ENCODE measurements around the gene OSCP1.

The OSCP1 gene

DNA sequence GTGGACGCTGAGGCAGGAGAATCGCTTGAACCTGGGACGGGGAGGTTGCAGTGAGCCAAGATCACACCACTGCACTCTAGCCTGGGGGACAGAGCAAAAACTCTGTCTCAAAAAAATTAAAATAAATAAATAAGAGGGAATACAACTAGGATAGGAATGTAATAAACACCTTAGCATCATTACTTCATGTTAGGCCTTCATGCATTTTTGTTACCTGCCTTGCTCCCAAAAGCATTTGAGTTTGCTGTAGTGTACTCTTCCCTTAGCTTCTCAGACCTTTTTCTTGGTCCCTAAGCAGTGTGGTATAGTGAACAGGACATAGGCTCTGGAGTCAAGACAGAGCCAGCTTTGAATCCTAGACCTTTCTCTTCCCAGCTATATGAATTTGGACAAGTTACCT is 2.8 kb upstream of the OSCP1 start:
- no peak for DNase-seq (ENCODE audit: extremely low spot score, insufficient read length, low read depth)
- no peak for FAIRE-seq

DNA sequence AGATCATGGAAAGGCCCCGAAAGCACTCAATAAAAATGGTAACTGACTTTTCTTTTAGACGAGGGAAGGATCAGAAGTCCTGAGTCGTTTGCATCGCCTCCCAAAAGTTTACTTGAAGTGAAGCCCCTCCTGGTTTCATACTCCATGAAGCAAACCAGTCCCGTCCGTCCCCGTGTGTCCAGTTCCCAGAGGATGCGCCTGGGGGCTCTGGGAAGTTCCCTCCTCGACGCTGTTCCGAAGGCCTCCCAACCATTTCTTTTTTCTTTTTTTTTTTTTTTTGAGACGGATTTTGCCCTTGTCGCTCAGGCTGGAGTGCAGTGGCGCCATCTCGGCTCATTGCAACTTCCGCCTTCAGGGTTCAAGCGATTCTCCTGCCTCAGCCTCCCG is 661 bp upstream of the OSCP1 start:
- FAIRE-seq = no peak
- no peak for DNase-seq (ENCODE audit: extremely low spot score, insufficient read length, low read depth)

DNA sequence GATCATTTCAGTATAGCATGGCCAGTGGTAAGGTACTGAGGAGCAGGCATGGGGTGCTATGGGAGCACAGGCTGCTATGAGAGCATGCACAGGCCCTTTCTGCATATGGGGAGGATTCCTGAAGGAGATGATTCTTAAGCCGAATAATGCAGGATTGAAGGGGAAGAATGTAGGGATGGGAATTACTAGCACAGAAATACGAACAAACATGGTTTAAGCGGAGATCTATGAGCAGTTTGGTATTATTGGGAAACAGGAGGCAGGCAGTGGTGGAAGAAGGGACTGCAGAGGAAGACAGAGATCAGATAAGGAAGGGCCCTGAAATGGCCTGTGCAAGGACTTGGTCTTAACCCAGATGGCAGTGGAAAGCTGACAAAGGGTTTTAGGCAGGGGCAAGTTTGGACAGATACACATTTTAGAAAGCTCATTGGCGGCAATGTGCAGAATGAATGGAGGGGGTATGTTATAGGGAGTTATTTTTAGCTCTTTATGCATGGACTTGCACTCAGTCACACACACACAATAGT is 1.7 kb downstream of the OSCP1 start:
- FAIRE-seq (no peak), DNase-seq (ENCODE audit: extremely low spot score, insufficient read length, low read depth) (no peak)

DNA sequence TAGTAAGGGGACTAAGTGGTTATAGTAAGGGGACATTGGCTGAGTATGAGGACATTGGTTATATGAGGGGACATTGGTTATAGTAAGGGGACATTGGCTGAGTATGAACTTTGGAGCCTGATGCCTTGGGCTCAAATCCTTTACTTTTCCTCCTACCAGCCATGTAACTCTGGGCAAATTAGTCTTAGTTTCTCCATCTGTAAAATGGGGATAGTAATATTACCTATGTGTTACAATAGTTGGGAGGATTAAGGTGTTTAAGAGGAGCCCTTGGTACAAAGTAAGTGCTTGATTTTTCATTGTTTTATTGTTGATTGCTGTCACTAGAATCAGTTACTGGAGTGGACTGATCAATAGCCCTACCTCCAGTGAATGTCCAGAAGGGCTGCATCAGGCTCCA is 2.8 kb downstream of the OSCP1 start:
- FAIRE-seq = no peak
- DNase-seq (ENCODE audit: extremely low spot score, insufficient read length, low read depth) = no peak

DNA sequence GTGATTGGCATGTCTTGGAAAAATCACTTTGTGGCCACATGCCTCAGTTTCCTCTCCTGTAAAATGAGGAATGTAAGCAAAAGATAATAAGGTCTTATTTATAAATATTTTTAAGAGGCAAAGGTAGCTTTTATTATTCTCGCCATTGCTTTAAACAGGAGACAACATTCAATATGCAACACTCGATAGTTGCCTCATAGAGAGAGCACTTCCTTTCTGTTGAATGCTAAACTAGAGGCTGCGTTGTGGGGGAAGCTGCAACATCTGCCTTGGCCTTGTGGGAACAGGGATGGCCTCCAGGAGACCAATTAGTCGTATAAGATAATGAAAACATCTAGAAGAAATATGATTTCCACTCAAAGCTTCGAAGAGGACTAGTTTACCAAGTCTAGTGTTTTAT is 3.5 kb downstream of the OSCP1 start:
- DNase-seq (ENCODE audit: extremely low spot score, insufficient read length, low read depth) = no peak
- FAIRE-seq = no peak

DNA sequence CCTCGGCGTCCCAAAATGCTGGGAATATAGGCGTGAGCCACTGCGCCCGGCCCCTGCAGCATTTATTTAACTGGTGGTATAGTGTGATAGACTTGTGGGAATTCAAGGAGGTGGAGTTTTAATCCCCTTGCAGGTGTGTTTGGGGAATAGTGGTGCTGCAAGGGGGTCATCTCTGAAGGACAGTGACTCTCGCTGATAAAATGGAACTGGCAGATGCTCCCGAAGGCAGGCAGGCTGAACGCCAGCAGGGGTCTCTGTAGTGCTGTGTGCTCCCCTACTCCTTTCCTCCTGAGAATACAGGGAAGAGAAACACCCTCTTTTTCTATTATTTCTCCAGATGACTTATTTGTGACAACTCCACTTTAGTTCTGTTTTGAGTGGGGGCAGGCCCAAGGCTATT is 4.0 kb downstream of the OSCP1 start:
- FAIRE-seq (no peak), DNase-seq (ENCODE audit: extremely low spot score, insufficient read length, low read depth) (no peak)

DNA sequence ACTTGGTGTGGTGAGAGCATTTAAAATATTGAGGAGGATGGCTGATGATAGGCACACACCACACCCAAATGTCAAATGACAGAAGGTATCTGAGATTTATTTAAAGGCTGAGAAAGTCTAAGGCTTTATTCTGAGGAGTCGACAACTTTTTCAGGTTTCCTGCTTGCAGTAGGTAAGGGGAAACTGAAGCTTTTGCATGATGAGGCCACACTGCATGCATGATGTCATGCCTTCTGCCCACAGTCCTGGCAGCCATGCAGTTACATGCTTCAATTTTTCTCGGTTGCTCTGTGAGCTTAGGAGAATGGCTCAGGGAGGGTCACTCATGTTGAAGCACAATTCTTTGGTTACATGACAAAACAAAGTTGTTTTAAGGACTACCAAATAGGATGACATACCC is 7.0 kb downstream of the OSCP1 start:
- DNase-seq (ENCODE audit: extremely low spot score, insufficient read length, low read depth) (no peak), FAIRE-seq (no peak)

DNA sequence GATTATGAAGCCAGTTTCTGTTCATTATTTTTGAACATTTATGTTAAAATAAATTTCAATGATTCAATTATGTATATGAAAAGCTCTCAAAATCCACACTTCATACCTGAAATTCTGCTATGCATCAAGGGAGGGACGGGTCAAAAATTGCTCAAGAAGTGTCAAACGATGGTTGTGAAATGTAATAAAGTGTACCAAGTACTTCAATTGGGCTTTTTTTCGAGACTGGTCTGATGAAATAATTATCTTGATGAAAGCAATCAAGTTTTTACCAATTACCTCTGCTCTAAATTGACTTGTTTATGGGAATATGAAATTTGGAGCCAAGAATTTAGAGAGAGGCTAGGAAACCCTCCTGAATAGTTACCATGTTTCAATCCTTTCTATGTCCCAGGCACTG is 7.9 kb downstream of the OSCP1 start:
- DNase-seq (ENCODE audit: extremely low spot score, insufficient read length, low read depth) (no peak), FAIRE-seq (no peak)

DNA sequence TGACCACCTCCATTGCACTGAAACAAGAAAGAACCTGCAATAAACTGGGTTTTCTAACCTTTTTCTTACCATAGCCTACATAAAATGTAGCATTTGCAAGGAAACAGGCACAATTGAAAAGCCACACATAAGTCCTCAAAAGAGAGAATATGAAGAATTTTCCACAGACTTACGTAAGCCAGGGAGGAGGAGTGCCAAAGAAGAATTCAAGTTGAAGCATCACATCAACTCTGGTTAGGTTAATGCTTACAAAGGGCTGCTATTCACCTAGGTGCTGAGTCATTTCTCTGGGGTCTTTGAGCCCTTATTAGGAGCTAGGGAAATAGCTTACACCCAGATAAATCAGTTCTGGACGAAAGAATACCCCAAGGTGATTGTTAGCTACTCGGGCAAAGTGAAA is 9.6 kb downstream of the OSCP1 start:
- DNase-seq (ENCODE audit: extremely low spot score, insufficient read length, low read depth) (no peak), FAIRE-seq (no peak)

DNA sequence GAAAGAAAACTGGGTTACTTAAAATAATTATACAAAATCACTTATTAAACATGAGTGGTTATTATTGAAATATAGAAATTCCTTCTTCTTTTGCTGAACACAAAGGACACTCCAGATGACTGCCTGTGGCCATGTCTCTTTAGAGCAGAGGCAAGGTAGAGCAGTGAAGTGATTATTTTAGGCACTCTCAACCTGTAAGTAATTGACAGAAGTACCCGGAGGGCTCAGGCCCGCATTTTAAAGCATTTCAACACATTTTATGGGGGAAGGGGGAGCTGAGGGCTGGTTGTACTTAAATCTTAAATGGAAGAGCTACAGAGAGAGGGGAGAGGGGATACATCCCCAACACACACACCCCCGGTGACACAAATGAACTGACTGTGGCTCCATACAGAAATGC is 10.2 kb downstream of the OSCP1 start:
- DNase-seq (ENCODE audit: extremely low spot score, insufficient read length, low read depth) (no peak), FAIRE-seq (no peak)

DNA sequence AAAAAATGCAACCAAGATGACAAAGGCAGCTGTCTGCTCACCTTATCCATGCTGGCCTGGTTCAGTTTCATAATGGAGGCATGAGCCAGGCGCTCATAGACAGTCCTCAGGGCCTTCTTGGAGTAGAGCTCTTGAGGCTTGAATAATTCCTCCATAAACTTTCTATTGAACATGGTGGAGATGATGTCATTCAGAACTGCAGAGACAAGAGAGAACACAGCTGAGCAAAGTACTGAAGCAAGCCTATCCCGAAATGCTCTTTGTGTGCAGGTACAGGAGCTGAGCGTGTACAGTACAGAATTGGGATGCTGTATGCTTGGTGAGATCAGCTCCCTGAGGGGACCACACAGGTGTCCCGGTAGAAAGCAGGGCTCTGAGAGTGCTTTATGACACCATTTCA is 11.5 kb downstream of the OSCP1 start:
- no peak for DNase-seq (ENCODE audit: extremely low spot score, insufficient read length, low read depth)
- FAIRE-seq = no peak

DNA sequence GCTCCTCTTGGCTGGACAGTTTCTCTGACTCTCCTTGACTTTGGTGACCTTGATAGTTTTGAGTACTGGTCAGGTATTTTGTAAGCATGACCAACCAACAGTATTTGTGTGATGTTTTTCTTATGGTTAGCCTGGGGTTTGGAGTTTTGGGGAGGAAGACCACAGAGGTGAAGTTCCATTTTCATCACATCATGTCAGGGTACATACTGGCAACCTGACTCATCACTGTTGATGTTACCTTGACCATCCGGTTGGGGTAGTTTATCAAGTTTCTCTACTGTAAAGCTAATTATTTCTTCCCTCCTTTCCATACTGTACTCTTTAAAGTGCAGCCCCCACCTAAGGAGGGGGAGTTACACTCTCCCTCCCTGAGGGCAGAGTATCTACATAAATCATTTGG is 13.4 kb downstream of the OSCP1 start:
- DNase-seq (ENCODE audit: extremely low spot score, insufficient read length, low read depth) (no peak), FAIRE-seq (no peak)

DNA sequence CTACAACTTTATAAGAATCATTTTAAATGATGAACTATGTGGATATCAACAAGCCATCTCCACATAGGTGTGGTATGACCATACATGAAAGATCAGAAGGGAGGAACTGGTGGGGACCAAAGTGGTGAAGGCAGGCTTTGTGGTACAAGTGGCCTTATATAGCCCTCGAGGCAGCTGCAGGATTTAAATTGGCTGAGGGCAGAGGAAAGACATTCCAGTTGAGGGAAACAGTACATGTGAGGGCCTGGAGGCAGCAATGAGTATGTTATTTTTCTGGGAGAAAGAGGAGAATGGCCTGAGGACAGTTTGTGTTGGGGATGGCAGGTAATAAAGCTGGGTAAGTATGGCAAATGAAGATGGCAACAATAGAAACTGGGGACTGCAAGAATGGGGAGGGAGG is 17.1 kb downstream of the OSCP1 start:
- DNase-seq (ENCODE audit: extremely low spot score, insufficient read length, low read depth) (no peak), FAIRE-seq (no peak)

DNA sequence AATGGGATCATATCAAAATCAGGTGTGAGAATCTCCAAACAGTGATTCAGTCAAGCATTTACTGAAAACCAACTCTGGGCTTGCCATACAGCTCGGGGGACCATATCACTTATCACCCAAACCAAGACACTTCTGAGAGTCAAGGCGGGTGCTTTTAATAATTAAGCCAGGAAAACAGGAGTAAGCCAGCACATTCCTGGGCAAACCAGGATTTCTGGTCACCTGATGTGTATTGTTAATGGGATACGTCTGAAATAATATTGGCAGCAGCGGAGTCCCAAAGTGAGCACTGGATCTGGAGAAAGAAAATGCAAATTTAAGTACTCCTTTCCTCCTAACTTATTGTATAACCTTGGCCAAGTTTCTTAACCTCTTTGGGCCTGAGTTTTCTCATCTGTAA is 17.6 kb downstream of the OSCP1 start:
- no peak for DNase-seq (ENCODE audit: extremely low spot score, insufficient read length, low read depth)
- FAIRE-seq = no peak

DNA sequence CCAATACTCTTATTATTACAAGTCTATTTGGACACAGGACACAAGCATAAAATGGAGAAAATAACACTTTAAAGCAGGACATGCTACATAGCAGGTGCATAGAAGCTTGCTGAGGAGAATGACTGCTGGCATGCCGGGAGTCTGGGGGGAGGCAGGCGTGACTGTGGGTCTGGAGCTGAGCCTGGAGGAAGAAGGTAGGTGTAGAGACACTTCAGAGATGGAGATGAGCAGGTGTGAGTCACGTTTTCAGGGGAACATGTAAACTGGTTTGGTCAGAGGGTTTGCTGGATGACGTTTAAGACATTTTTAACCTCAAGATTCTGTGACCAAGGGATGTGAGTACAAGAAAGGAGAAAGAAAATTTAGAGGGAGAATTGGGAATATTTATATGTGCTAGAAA is 24.5 kb downstream of the OSCP1 start:
- DNase-seq (ENCODE audit: extremely low spot score, insufficient read length, low read depth) (no peak), FAIRE-seq (no peak)

DNA sequence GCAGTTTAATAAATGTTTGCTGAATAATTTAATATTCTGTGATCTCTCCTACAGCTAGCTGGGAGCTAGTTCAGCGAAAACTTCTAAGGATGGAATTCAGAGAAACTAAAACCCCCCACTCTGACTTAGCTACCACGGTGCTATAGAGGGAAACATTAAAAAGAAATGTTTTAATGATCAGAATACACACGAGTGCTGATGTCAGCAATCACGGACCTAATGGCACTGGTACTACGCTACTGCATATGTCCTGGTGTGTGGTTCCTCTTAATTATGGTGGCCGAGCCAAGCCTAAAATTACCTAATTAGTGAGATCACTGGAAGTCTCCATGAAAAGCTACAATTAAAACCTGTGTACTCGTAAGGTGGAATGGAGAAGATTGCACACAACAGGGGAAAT is 28.6 kb downstream of the OSCP1 start:
- FAIRE-seq (no peak), DNase-seq (ENCODE audit: extremely low spot score, insufficient read length, low read depth) (no peak)

DNA sequence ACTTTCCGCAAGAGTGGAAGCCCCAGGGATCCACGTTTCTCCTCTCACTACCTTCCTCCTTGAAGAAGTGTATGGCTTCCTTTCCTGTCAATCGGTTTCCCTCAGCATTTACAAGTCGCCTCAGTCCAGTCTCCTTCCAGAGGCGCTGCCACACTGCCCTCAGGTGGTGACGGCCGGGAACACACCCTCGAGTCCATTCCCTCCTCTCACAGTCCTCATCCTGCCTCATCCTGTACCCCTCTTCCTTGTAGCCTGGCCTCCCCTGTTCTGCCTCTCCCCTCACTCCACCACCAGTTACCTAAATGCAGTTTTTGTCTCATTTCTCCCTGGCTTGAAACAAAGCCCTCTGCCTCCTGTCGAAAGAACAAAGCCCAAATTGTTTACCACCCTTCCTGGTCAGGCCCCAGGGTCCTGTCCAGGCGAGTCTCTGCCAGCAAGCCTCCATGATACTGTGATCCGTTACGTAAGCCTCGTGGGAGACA is 29.4 kb downstream of the OSCP1 start:
- peak; percentile 98 for FAIRE-seq
- DNase-seq (ENCODE audit: extremely low spot score, insufficient read length, low read depth) = peak; percentile 66

DNA sequence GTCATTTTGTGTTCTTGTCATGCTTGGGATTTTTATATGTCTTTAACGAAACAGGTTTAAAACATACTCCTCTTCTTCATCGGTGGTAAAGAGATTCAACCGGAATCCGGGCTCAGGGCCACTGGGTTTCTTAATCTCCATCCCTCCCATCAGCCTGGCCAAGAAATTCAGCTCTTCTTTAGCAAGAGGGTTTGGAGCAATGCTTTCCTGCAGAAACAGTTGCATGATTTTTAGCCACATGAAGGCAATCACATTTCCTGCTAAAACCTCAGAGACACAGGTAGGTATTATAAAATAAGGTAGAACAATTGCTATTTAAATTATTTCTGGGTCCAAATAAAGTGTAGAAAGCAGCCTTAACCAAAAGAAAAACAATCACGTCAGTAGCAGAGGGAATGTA is 29.8 kb downstream of the OSCP1 start:
- FAIRE-seq = no peak
- DNase-seq (ENCODE audit: extremely low spot score, insufficient read length, low read depth) = no peak

DNA sequence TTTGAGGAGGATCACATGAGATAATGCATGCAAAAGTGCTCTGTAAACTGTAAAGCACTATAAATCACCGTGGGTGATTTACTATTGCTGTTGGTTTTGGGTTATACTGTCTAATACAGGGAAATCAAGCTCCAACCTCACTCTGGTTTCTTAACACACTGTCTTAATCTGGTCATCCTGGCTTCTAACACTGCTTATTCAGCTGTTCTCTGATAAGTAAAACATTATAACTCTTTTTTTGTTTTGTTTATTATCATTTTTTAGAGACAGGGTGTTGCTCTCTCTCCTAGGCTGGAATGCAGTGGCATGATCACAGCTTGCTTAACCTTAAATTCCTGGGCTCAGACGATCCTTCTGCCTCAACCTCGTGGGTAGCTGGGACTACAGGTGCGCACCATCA is 30.7 kb downstream of the OSCP1 start:
- FAIRE-seq (no peak), DNase-seq (ENCODE audit: extremely low spot score, insufficient read length, low read depth) (no peak)

DNA sequence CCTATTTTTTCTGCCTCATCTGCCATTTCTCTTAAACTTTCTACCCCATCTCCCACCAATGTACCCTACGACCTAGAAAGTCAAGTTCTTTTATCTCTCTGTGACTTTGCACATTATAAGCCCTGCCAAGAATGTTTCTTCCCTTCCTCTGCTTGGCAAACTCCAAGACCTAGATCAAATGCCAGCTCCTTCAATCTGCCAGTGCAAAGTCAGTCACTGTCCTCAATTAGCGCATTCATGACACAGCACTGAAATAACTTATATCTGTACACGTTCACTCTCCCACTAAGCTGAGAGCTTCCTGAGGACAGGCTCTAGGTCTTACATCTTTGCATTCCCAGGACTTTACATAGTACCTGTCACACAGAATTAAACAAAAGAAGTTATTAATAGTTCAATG is 31.1 kb downstream of the OSCP1 start:
- no peak for FAIRE-seq
- DNase-seq (ENCODE audit: extremely low spot score, insufficient read length, low read depth) = no peak

DNA sequence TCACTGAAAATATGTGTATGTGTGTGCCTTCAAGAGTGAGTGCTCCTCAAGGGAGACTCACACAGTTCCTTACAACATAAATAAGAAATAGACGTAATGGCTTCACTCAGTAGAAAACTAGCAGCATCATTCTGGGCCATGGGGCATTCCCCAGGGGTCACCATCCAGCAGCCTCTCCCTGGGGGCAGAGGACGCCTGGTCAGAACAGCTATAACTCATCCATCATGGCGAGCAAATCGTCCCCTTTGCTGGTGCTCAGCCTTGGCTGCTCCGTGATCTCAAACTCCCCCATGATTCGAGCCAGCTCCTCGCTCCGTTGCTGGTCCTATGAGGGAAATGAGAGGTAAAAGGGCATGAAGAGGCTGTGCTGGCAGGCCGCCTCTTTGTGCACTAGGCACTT is 32.3 kb downstream of the OSCP1 start:
- no peak for DNase-seq (ENCODE audit: extremely low spot score, insufficient read length, low read depth)

DNA sequence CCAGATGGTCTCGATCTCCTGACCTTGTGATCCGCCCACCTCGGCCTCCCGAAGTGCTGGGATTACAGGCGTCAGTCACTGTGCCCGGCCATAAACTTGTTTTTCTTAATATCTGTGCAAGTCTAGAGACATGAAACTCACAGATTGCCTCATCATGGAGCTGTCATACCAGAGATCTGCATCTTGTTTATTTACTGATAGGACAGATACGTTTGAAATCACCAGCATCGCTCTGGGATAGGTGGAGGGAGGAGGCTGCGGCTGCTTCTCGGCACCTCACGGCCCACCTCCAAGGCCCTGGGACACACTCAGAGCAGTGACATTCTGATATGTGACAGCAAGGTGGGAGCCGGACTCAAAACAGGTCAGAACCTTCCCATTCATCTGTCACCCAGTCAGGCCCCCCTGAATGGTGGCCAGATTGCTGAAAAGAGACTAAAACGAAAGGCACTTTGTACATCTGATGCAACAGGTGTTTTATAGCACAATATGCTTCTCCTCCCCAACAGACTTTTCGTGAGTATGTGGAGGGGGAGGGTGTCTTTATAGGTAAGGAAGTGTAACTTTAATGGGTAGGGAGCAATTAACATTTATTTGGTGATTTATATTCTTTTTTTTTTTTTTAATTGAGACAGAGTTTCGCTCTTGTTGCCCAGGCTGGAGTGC is 34.5 kb downstream of the OSCP1 start:
- FAIRE-seq (no peak), DNase-seq (ENCODE audit: extremely low spot score, insufficient read length, low read depth) (no peak)

More for the DNA sequence above, 32.3 kb downstream of the OSCP1 start:
- no peak for FAIRE-seq
